AG04449 (cell line): ENCODE results near the gene DGKD.

Source experiments
- CTCF ChIA-PET: fragments of 350-600 bp; formaldehyde crosslinking; extraction: SDS; loops from one replicate; lab custom pipeline; 2021; ENCODE audit warnings: antibody characterized with exemption; lab: Yijun Ruan, JAX
- POLR2A ChIA-PET: fragments of 400-600, 350-600 bp; formaldehyde crosslinking; extraction: SDS; loops from one replicate; lab custom pipeline; 2020; ENCODE audit warnings: antibody characterized with exemption, inconsistent platforms; lab: Yijun Ruan, JAX
- DNase-seq: peaks from one replicate; pipeline ENCODE4 v3.0.0-alpha.2; 2010; ENCODE audit warnings: low read depth, low spot score
- H3K4me3 ChIP-seq: 2 replicates; pipeline ENCODE4 v1.5.1; 2011; ENCODE audit warnings: low read depth, mild to moderate bottlenecking, control low read depth, low read length
- TF ChIP-seq, protein P1 (sequence below): IDR thresholded peaks from one replicate; pipeline ENCODE4 v1.5.1; 2011; ENCODE audit warnings: mild to moderate bottlenecking, moderate library complexity, low read length, control low read depth, inconsistent platforms; ENCODE audit not compliant: insufficient read depth; ENCODE audit errors: missing control alignments

DGKD gene

DNA sequence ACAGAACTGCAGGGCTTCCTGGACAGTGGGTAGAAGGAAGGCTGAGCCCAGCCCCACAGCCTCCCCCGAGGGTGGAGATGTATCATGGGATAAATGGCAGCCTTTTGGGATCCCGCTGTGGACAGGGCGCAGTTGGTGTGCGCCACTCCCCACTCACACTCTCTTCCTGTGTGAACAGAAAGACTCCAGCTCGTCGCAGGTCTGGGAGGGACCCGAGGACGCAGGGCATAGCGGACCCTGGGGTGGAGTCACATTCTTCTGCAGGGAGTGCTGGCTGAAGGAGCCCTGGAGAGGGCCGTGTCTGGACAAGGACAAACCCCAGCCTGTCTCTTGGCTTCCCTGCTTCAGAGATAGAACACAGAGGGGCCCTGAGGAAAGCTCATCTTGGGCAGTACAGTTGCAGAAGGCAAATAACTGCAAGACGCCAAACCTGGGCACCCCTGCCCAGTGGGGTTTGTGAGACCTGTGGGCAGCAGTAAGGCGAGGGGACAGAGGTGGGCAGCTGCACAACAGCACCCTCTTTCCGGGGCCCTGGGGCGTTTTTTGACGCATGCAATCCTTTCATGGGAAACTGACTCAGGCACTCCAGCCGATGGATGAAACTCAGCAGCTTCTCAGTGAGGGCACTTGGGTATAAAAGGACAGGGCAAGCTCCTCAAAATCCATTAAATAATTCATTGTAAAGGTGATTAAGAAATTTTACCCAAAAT, 110.4 kb downstream of the DGKD start:
- TF ChIP-seq, protein P1, sequence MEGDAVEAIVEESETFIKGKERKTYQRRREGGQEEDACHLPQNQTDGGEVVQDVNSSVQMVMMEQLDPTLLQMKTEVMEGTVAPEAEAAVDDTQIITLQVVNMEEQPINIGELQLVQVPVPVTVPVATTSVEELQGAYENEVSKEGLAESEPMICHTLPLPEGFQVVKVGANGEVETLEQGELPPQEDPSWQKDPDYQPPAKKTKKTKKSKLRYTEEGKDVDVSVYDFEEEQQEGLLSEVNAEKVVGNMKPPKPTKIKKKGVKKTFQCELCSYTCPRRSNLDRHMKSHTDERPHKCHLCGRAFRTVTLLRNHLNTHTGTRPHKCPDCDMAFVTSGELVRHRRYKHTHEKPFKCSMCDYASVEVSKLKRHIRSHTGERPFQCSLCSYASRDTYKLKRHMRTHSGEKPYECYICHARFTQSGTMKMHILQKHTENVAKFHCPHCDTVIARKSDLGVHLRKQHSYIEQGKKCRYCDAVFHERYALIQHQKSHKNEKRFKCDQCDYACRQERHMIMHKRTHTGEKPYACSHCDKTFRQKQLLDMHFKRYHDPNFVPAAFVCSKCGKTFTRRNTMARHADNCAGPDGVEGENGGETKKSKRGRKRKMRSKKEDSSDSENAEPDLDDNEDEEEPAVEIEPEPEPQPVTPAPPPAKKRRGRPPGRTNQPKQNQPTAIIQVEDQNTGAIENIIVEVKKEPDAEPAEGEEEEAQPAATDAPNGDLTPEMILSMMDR, result no peak
- POLR2A ChIA-PET, result no interaction called here
- H3K4me3 ChIP-seq, result no peak overlapping the region
- CTCF ChIA-PET, result interaction anchor here (1.4 kb wide), 1 partner anchor 14 kb away, joined by 3 read pairs; no protein-coding TSS in a partner anchor
- no peak for DNase-seq

DNA sequence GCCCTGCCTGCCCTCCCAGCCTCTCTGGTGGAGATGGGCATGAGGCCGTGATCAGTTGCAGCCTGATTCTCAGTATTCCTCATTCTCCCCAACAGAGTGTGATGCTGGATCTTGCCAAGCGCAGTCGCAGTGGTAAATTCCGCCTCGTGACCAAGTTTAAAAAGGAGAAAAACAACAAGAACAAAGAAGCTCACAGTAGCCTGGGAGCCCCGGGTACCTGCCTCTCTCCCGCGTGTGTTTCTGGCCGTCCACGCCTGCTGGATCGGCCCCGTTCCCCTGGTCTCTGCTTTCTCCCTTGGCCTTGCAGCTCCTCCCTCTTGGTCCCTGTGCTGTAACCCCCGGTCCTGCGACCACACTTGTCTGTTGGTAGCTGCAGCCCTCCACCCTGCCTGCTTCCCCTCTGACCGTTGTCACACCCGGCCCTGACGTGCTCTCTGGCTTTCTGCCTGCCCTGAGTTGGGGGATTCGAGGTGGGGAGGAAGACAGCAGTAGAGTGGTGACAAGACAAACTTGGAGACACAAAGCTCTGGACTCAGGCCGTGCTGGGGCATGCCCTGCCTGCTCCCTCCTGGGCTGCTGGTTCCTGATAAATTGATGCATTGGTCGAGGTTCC, 112.8 kb downstream of the DGKD start:
- TF ChIP-seq, protein P1, result no peak
- no peak overlapping the region for H3K4me3 ChIP-seq
- ChIA-PET CTCF (interaction anchor here (3.0 kb wide), 1 partner anchor 24 kb away, joined by 12 read pairs; no protein-coding TSS in a partner anchor), POLR2A (no interaction called here)
- DNase-seq, result no peak

DNA sequence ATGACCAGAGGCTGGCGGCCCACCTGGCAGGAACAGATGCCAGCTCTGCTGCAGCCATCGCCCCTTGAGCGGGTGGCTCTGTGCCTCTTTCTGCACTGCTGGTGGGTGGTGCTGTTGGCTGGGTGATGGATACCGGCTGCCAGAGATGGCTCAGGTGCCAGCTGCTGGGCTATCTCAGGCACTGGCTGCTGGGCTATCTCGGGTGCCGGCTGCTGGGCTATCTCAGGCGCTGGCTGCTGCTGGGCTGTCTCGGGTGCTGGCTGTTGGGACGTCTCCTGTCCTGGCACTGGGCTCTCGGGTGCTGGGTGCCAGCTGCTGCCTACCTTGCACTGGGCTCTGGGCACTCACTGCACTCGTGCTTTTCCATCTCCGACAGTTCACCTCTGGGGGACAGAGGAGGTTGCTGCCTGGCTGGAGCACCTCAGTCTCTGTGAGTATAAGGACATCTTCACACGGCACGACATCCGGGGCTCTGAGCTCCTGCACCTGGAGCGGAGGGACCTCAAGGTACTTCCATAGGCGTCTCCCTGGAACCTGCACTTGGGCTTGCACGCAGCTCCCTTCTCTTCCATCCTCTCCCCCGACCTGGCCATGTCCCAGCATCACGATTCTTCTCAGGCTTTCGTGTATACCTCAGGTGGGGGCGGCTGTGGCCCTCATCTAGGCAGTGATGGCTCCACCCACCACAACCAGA, 113.9 kb downstream of the DGKD start:
- TF ChIP-seq, protein P1, result no peak
- POLR2A ChIA-PET, result interaction anchor here (0.6 kb wide), 1 partner anchor 39 kb away, joined by 3 read pairs; no protein-coding TSS in a partner anchor
- CTCF ChIA-PET, result interaction anchor here (1.2 to 3.0 kb wide), 2 partner anchors 11 to 25 kb away, joined by 3 to 12 read pairs; no protein-coding TSS in a partner anchor
- no peak for DNase-seq
- H3K4me3 ChIP-seq, result no peak overlapping the region

DNA sequence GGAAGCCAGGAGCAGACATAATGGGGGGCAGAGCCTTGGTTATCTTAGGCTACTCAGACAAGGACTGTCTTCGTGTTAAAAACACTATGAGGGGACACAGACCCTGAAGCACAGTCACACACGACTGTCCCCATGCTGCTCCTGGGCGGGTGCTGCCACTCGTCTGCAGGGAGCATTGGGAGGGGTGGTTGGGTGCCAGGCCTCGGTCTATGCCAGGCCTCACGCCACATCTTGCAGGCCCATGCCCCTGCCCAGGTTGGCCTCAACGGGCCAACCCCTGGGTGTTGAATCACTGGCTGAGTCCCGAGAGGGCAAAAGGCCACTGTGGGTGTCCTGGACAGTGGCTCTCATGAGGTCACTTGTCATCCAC, 114.4 kb downstream of the DGKD start:
- no peak overlapping the region for H3K4me3 ChIP-seq
- TF ChIP-seq, protein P1, result no peak
- no peak for DNase-seq
- ChIA-PET CTCF (interaction anchor here (1.2 kb wide), 1 partner anchor 12 kb away, joined by 3 read pairs; no protein-coding TSS in a partner anchor), POLR2A (no interaction called here)

DNA sequence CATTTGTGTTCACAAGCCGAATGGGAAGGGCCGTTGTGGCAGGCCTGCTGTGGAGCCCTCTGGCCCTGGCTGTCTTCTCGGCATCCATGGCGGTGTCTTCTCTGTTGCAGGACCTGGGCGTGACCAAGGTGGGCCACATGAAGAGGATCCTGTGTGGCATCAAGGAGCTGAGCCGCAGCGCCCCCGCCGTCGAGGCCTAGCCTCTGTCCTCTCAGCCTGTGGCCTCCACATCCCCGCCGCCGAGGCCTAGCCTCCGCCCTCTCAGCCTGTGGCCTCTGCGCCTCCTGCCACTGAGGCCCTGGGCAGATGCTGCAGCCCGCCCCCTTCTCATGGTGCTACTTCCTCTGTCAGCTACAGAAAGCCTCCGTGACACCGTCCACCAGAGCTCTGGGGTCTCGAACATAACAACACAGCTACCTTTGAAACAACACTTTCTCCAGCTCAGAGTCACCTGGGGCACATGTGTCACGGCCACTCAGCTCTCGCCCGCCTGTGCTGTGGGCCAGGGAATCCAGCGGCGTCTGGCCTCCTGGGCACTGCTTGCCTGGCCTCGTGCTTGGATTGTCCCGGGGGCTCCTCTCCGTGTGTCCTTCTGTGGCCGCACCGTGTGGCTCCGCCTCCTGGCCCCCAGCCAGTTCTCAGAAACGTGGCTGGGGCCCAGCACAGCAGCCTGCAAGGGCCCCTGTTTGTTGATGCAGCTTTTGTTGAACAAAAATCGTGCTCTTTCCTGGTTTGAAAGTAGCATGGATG, 115.1 kb downstream of the DGKD start:
- POLR2A ChIA-PET, result no interaction called here

More for the DNA sequence above, 115.1 kb downstream of the DGKD start:
- no peak for DNase-seq
- CTCF ChIA-PET, result interaction anchor here (1.2 kb wide), 1 partner anchor 12 kb away, joined by 3 read pairs; no protein-coding TSS in a partner anchor
- TF ChIP-seq, protein P1, result no peak
- no peak overlapping the region for H3K4me3 ChIP-seq
